Epithelial cell of esophagus (primary cell): ENCODE results near the gene SERPINA4.

ENCODE experiments used
- DNase-seq: peaks from one replicate; pipeline ENCODE4 v3.0.0; 2010; ENCODE audit warnings: low read depth
- H3K4me3 ChIP-seq: 2 replicates; pipeline ENCODE4 v1.5.1; 2011; ENCODE audit warnings: mild to moderate bottlenecking, low read length, control low read depth
- CTCF ChIP-seq: IDR thresholded peaks from 2 replicates; pipeline ENCODE4 v1.5.1; 2011; ENCODE audit warnings: low read depth, mild to moderate bottlenecking, low read length, control low read depth, inconsistent platforms; ENCODE audit not compliant: insufficient read depth; ENCODE audit errors: missing control alignments

The SERPINA4 gene

GRCh38 chr14:94542811-94543440, 18.3 kb upstream of the SERPINA4 start:
- no peak overlapping the region for H3K4me3 ChIP-seq
- DNase-seq: no peak
- no peak for TF ChIP-seq CTCF

DNA sequence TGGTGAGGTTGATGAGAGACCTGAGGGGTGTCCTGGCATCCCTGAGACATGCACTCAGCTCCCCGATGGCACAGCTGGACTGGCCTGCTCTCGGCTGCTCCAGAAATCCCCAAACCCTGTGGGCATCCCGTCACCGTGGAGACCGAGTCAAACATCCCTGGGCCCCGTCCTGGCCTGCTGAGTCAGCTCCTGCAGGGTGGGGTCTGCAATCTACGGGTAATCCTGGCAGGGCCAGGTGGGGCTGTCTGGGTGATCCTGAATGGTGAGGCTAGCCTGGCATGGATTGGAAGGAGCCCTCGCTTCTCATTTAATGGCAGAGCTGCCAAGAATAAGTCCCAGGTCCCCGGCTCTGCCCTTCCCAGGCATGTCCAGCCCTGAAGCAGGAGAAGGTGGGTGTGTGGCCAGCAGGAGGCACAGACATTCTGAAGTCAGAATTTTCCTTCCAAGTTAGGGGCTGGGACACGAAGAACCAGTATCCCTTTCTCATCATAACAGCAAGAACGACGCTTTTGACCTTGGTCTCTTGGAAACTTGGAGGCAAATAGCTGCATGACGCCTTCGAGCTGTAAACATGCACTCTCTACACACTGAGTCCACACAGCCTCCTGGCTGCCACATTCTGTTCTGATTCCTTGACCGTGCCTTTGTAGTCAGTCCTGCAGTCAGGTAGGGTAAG, 17.7 kb upstream of the SERPINA4 start:
- H3K4me3 ChIP-seq: no peak overlapping the region
- TF ChIP-seq CTCF: no peak
- DNase-seq: no peak

DNA sequence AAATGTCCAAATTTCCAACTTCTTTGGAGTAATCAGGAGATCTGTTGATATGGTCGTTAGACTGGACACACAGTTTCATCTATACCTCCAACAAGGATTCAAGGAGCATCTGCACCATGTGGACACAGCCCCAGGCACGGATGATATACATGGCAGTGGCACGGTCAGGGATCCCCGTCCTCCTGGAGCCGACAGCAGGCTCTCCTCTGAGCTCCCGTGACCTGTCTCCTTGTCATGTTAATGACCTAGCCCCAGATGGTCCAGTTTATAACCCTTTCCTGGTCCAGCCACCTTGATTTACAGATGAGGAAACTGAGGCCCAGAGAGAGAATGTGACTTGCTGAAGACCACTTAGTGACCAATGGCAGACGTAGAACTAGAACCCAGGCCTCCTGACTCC, 16.5 kb upstream of the SERPINA4 start:
- no peak for DNase-seq
- TF ChIP-seq CTCF: no peak
- H3K4me3 ChIP-seq: no peak overlapping the region

DNA sequence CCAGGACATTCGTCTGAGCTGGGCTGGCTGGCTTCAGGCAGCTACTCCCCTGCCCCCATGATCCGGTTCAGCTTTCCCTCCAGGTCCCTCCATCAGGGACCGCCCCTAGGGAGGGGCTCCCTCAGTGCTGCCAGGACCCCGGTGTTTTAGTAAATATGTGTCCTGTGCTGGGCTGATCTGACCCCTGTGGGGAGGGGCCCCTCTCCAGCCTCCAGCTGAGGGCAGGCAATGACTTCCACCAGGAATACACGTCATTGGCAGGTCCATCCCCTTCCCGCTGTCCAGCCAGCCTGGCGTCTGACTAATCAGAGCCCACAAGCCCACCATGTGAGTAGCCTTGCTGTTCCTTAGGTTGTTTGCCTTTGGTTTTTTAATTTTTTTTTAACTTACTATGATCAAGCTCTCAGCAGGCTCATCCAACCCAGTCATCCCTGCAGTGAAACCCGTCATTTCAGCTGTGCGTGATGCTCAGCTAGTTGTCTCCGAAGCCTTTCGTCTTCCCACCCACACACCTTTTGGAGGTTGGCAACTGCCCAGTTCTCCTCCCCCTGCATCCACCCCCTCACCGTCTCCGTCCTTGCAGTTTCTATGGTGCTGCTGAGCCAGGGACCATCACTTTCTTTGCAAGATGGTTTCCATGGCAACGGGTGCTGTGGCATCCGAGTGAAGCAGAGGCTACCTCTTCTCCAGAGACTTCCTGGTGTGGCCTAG, 16.0 kb upstream of the SERPINA4 start:
- no peak for DNase-seq
- TF ChIP-seq CTCF: no peak
- H3K4me3 ChIP-seq: no peak overlapping the region

GRCh38 chr14:94547151-94547680, 14.0 kb upstream of the SERPINA4 start:
- no peak for DNase-seq
- H3K4me3 ChIP-seq: no peak overlapping the region
- TF ChIP-seq CTCF: no peak

DNA sequence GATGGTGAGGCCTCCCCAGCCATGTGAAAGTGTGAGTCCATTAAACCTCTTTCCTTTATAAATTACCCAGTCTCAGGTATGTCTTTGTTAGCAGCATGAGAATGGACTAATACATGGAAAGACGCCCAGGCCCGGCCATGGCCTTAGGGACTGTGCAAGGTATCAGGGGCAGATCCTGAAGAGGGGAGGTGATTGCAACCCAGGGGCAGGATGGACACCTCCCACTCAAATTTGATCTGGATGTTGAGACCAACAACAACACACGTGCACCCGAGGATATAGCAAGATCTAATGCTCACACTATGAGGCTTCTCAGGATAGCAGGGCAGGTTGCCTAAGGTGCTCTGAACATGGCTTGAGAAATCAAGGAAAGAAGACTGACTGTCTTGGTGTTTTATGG, 13.5 kb upstream of the SERPINA4 start:
- DNase-seq: no peak
- TF ChIP-seq CTCF: no peak
- H3K4me3 ChIP-seq: no peak overlapping the region
